Measurements from ENCODE around the gene ZDBF2. TPM values are rescaled to one million over a fixed set of nuclear protein-coding genes. Genes with fewer than 3 reads are reported as not detected.
"Not testable (repeated sequence)": the region's sequence is repeated elsewhere in the genome, so short reads cannot be mapped to it uniquely, and the experiment has no call there.

The ZDBF2 gene
- total RNA-seq, 2 donors from 2014 or later, result 3.9 to 6.0 TPM

DNA sequence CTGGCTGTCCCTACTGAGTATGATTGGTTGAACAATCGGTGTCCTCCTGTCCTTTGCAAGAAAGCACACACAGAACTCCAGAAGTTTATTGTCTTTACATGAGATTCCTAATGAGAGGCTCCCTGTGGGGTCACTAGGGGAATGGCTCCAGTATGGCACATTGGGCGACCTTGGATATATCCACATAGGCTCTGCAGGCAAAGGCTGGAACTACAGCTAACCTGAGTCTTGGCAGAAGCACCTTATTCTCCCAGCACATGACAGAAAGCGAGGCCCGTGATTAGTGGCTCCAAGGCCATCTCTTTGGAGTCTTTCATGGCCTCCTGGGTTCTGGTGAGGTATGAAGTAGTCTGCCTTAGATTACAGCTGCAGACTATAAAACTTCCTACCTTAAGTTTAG is 49.0 kb downstream of the ZDBF2 start:
- Mint-ChIP-seq H3K27me3 (no peaks in the 10 kb centered on the region), H3K27ac (no peak overlapping the region), H3K4me3 (no peak overlapping the region), H3K36me3 (peaks cover 5% of the 10 kb centered on the region), H3K4me1 (ENCODE audit: low read depth in 2 of 2) (no peaks in the 10 kb centered on the region), H3K9me3 (peaks cover 4% of the 10 kb centered on the region)
- ATAC-seq, result no peak
- DNase-seq (ENCODE audit: low spot score), result no peak

DNA sequence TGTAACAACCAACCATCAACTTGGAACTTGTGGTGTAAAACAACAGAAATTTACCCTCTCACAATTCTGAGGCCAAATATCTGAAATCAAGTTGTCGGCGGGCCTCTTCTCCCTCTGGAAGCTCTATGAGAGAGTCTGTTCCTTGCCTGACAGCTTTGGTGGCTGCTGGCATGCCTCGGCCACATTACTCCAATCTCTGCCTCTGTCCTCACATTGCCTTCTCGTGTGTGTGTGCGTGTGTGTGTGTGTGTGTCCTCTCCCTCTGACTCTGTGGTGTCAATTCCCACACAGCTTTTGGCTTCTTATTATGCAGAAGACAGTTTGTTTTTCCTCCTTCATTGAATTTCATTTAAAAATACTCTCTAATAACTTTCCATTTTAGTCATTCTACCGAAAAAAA is 50.4 kb downstream of the ZDBF2 start:
- DNase-seq (ENCODE audit: low spot score), result no peak
- no peak for ATAC-seq
- H3K4me3 Mint-ChIP-seq, result no peak overlapping the region
- H3K27me3 Mint-ChIP-seq, result no peaks in the 10 kb centered on the region
- no peaks in the 10 kb centered on the region for H3K4me1 Mint-ChIP-seq (ENCODE audit: low read depth in 2 of 2)
- no peaks in the 10 kb centered on the region for H3K36me3 Mint-ChIP-seq
- no peaks in the 10 kb centered on the region for H3K9me3 Mint-ChIP-seq
- H3K27ac Mint-ChIP-seq, result no peak overlapping the region

DNA sequence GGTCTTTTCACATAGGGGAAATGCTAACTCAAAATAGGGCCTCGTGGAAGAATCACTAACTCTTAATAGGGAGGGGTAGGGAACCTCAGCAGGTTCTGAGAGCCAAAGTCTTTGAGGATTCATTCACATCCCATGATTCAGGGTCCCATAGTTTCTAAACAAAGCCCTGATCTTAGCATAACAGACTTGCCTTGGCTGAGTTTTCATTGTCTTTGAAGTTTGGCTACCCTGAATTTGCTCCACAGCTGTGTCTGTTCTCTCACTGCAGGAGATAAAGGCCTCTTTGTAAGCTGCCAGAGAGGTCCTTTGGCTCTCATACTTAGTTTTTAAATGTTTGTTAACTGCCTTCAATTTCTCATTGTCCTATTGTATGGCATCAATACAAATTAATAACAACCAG is 54.5 kb downstream of the ZDBF2 start:
- DNase-seq (ENCODE audit: low spot score) (no peak), ATAC-seq (no peak)
- Mint-ChIP-seq H3K27me3 (no peaks in the 10 kb centered on the region), H3K4me1 (ENCODE audit: low read depth in 2 of 2) (no peaks in the 10 kb centered on the region), H3K27ac (no peak overlapping the region), H3K36me3 (no peaks in the 10 kb centered on the region), H3K9me3 (no peaks in the 10 kb centered on the region), H3K4me3 (no peak overlapping the region)

DNA sequence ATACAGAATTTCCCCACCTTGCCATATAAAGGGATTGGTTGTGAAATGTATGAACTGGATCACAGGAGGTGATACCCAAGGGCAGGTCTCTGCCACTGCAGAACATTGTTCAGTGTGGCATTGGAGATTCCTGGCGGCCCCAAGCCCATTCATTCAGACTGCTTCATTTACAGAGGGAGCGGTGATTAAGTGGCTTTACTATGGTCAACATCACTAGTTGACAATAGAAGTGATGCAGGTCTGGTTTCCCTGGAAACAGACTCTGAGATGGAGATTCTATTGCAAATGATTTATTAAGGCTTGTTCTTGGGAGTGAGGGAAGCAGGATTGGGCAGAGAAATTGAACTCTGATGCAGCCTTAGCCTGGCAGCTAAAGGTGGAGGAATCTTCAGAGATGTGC is 62.4 kb downstream of the ZDBF2 start:
- Mint-ChIP-seq H3K4me3 (no peak overlapping the region), H3K4me1 (ENCODE audit: low read depth in 2 of 2) (no peaks in the 10 kb centered on the region), H3K9me3 (no peaks in the 10 kb centered on the region), H3K27ac (no peak overlapping the region), H3K36me3 (no peaks in the 10 kb centered on the region), H3K27me3 (peaks cover 0 to 7% of the 10 kb centered on the region in 2 donors)
- ATAC-seq (no peak), DNase-seq (ENCODE audit: low spot score) (no peak)

DNA sequence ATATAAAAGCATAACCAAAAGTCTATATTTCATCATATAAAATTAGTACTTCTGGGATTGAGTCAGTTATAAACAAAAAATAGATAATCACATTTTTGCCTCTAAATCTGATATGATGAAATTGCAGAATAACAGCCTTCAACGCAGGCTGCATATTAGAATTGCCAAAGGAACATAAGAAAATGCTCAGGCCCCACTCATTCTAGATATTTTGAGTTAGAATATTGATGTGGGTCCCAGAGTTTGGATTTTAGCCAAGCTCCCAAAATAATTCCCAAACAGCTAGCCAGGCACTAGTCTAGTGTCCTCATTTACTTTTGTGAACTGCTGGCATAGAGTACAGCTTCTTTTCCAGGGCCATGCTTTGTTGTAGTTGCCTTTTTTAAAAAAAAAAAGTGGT is 63.5 kb downstream of the ZDBF2 start:
- ATAC-seq (no peak), DNase-seq (ENCODE audit: low spot score) (no peak)
- no peak overlapping the region for H3K4me3 Mint-ChIP-seq
- no peak overlapping the region for H3K27ac Mint-ChIP-seq
- H3K9me3 Mint-ChIP-seq, result no peaks in the 10 kb centered on the region
- no peaks in the 10 kb centered on the region for H3K4me1 Mint-ChIP-seq (ENCODE audit: low read depth in 2 of 2)
- H3K27me3 Mint-ChIP-seq, result peaks cover 0 to 7% of the 10 kb centered on the region in 2 donors
- H3K36me3 Mint-ChIP-seq, result no peaks in the 10 kb centered on the region

DNA sequence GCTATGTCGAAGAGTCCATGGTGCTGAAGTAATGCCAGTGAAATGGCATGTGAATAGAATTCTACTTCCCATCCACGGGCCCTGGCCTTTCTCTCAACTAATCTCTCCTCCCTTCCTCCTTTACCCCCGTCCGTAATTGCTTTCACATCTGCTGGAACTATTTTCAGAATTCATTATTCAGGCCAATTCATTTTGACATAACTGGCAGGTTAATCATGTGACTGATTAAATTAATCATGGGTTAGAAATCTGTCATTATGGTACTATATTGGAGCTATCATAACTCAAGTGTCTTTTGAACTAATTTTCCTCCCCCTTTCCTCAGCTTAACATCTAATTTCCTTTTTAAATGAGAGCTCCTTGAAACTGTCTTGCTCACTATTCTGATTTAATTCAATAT is 66.9 kb downstream of the ZDBF2 start:
- ATAC-seq, result no peak
- H3K27ac Mint-ChIP-seq, result no peak overlapping the region
- no peaks in the 10 kb centered on the region for H3K9me3 Mint-ChIP-seq
- no peak overlapping the region for H3K4me3 Mint-ChIP-seq
- H3K4me1 Mint-ChIP-seq (ENCODE audit: low read depth in 2 of 2), result no peaks in the 10 kb centered on the region
- H3K27me3 Mint-ChIP-seq, result peaks cover 0 to 7% of the 10 kb centered on the region in 2 donors
- no peaks in the 10 kb centered on the region for H3K36me3 Mint-ChIP-seq
- no peak for DNase-seq (ENCODE audit: low spot score)

DNA sequence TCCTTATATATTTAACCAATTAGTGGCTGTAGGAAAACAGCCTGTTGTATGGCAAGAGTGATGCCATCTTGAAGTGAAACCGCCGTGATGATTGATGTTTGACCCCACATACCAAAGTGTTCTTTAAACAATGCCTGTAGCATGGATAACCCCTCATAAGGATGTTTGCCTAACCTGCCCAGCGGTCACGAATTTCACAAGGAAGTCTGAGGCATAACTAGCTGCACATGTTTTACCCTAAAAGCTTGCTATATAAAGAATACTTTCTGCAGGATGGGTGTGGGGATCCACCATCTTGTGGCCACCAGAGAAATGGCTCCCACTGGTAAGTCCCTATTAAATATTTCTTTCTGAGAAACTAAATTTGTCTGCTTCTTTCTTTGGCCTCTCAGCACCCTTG is 68.7 kb downstream of the ZDBF2 start:
- H3K9me3 Mint-ChIP-seq, result no peaks in the 10 kb centered on the region

DNA sequence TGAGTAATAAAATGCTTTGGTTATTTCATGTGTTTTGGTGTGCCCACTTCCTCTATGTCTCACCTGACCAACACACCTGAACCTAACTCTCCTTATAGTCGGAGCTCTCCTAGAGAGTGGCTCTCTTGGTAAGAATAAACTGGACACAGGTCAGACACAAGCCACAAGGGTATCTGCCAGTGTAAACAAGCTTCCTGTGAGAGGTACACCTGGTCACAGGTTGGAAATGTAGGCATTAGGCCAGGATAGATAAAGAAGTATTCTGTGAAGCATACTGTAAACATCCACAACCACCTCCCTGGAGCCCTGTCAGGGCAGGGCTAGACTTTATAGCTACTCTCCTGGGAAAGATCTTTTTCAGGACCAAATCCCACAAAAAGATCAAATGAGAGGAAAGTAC is 69.4 kb downstream of the ZDBF2 start:
- H3K9me3 Mint-ChIP-seq, result no peaks in the 10 kb centered on the region
- no peak overlapping the region for H3K27ac Mint-ChIP-seq
- no peak for ATAC-seq
- H3K4me1 Mint-ChIP-seq (ENCODE audit: low read depth in 2 of 2), result no peaks in the 10 kb centered on the region
- H3K4me3 Mint-ChIP-seq, result no peak overlapping the region
- DNase-seq (ENCODE audit: low spot score), result no peak
- H3K36me3 Mint-ChIP-seq, result no peaks in the 10 kb centered on the region
- H3K27me3 Mint-ChIP-seq, result peaks cover 0 to 3% of the 10 kb centered on the region in 2 donors

More for the DNA sequence above, 68.7 kb downstream of the ZDBF2 start:
- Mint-ChIP-seq H3K36me3 (no peaks in the 10 kb centered on the region), H3K27me3 (peaks cover 0 to 7% of the 10 kb centered on the region in 2 donors), H3K27ac (no peak overlapping the region), H3K4me3 (no peak overlapping the region), H3K4me1 (ENCODE audit: low read depth in 2 of 2) (no peaks in the 10 kb centered on the region)
- no peak for ATAC-seq
- DNase-seq (ENCODE audit: low spot score), result no peak

DNA sequence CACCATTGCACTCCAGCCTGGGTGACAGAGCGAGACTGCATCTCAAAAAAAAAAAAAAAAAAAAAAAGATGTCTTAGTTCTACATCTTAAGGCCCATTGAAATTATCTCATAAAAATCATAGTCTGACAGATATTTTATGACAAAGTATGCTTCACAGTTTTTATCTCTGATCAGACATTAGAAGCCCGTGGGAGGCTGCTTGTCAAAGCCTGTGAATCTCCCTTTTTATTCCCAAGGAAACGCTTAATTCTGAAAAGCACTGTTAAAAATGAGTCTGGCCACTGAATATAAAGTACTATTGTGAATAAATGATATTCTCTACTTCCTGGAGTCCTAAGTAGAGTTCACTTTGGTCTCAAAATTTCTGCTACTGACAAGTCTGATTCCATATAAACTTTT is 71.1 kb downstream of the ZDBF2 start:
- no peaks in the 10 kb centered on the region for H3K4me1 Mint-ChIP-seq (ENCODE audit: low read depth in 2 of 2)
- DNase-seq (ENCODE audit: low spot score) (no peak), ATAC-seq (no peak)
- peaks cover 3% of the 10 kb centered on the region for H3K9me3 Mint-ChIP-seq
- H3K4me3 Mint-ChIP-seq, result no peak overlapping the region
- no peaks in the 10 kb centered on the region for H3K36me3 Mint-ChIP-seq
- no peak overlapping the region for H3K27ac Mint-ChIP-seq
- no peaks in the 10 kb centered on the region for H3K27me3 Mint-ChIP-seq

DNA sequence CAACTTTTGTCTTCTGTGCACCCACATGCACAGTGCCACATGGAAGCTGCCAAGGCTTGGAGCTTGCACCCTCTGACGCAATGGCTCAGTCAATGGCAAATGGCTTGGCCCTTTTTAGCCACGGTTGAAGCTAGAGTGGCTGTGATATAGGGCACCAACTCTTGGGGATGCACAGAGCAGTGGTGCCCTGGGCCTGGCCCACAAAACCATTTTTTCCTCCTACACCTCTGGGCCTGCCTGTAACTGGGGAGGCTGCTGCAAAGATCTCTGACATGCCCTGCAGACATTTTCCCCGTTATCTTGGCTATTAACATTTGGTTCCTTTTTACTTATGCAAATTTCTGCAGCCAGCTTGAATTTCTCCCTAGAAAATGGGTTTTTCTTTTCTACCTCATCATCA is 74.9 kb downstream of the ZDBF2 start:
- Mint-ChIP-seq H3K4me3 (no peak overlapping the region), H3K36me3 (no peaks in the 10 kb centered on the region), H3K27me3 (no peaks in the 10 kb centered on the region), H3K9me3 (peaks cover 3% of the 10 kb centered on the region), H3K4me1 (ENCODE audit: low read depth in 2 of 2) (no peaks in the 10 kb centered on the region), H3K27ac (no peak overlapping the region)
- DNase-seq (ENCODE audit: low spot score), result no peak
- ATAC-seq, result no peak

DNA sequence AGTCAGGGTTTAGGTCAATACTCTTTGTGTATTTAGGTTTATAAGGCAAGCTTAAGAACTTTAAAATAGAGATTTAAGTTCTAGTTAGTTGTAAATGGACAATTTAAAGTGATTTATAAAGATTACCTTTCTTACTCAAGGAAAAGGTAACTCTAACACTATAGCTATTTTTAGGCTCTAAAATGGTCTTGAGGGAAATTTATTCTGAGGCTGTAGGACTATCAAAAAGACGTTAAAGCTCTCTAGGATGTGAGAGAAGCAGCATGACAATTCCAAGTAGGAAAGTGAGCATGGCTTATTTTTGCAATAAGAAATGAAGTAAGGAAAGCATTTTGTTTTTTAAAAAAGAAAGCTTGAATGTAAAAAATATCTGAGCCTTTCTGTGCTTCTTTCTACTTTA is 78.1 kb downstream of the ZDBF2 start:
- H3K27ac Mint-ChIP-seq, result no peak overlapping the region
- no peak for ATAC-seq
- no peak for DNase-seq (ENCODE audit: low spot score)
- H3K4me3 Mint-ChIP-seq, result no peak overlapping the region
- peaks cover 3% of the 10 kb centered on the region for H3K9me3 Mint-ChIP-seq
- H3K4me1 Mint-ChIP-seq (ENCODE audit: low read depth in 2 of 2), result no peaks in the 10 kb centered on the region
- no peaks in the 10 kb centered on the region for H3K36me3 Mint-ChIP-seq
- H3K27me3 Mint-ChIP-seq, result no peaks in the 10 kb centered on the region

DNA sequence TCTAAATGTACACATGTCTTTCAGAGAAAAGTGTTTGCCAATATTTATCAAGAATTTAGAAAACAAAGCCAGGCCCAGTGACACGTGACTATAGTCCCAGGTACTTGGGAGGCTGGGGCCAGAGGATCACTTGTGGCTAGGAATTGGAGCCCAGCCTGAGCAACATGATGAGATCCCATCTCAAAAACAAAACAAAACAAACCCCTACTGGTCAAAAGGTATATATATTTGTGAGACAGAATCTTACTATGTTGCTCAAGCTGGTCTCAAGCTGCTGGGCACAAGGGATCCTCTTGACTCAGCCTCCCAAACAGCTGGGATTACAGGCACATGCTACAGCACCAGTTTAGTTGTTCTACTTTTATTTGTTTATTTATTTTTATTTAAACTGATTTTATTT is 79.2 kb downstream of the ZDBF2 start:
- H3K36me3 Mint-ChIP-seq, result no peaks in the 10 kb centered on the region
- H3K9me3 Mint-ChIP-seq, result peaks cover 3% of the 10 kb centered on the region
- H3K27ac Mint-ChIP-seq, result no peak overlapping the region
- no peaks in the 10 kb centered on the region for H3K4me1 Mint-ChIP-seq (ENCODE audit: low read depth in 2 of 2)
- ATAC-seq (no peak), DNase-seq (ENCODE audit: low spot score) (no peak)
- no peak overlapping the region for H3K4me3 Mint-ChIP-seq
- no peaks in the 10 kb centered on the region for H3K27me3 Mint-ChIP-seq

DNA sequence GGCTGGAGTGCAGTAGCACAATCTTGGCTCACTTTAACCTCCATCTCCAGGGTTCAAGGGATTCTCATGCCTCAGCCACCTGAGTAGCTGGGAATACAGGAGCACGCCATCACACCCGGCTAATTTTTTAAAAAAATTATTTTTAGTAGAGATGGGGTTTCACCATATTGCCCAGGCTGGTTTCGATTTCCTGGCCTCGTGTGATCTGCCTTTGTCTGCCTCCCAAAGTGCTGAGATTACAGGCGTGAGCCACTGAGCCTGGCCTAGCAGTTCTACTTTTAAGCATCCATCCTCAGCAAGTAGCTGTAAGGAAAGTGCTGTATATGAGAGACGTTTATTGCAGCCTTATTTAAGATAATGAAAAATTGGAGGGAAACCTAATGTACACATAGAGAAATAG is 79.7 kb downstream of the ZDBF2 start:
- ATAC-seq (no peak), DNase-seq (ENCODE audit: low spot score) (no peak)
- Mint-ChIP-seq H3K36me3 (no peaks in the 10 kb centered on the region), H3K27ac (no peak overlapping the region), H3K27me3 (no peaks in the 10 kb centered on the region), H3K9me3 (peaks cover 3% of the 10 kb centered on the region), H3K4me3 (no peak overlapping the region), H3K4me1 (ENCODE audit: low read depth in 2 of 2) (no peaks in the 10 kb centered on the region)

DNA sequence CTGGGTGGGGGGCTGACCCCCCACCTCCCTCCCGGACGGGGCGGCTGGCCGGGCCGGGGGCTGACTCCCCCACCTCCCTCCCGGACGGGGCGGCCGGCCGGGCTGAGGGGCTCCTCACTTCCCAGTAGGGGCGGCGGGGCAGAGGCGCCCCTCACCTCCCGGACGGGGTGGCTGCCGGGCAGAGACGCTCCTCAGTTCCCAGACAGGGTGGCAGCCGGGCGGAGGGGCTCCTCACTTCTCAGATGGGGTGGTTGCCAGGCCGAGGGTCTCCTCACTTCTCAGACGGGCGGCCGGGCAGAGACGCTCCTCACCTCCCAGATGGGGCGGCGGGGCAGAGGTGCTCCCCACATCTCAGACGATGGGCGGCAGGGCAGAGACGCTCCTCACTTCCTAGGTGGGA is 82.4 kb downstream of the ZDBF2 start:
- not testable (repeated sequence) for H3K9me3 Mint-ChIP-seq; H3K36me3 Mint-ChIP-seq; H3K4me3 Mint-ChIP-seq; H3K27ac Mint-ChIP-seq; ATAC-seq; DNase-seq (ENCODE audit: low spot score); H3K27me3 Mint-ChIP-seq; H3K4me1 Mint-ChIP-seq (ENCODE audit: low read depth in 2 of 2)

DNA sequence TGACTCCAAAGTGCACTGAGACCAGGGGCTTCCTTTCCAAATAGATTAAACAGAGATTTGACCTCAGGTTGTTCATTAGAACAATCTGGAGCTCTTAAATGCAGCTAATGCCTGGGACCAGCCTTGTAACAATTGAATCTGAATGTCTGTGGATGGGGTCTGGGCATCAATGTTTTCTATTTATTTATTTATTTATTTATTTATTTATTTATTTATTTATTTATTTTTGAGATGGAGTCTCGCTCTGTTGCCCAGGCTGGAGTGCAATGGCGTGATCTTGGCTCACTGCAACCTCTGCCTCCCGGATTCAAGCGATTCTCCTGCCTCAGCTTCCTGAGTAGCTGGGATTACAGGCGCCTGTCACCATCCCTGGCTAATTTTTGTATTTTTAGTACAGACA is 86.4 kb downstream of the ZDBF2 start:
- not testable (repeated sequence) for H3K4me1 Mint-ChIP-seq (ENCODE audit: low read depth in 2 of 2); ATAC-seq; DNase-seq (ENCODE audit: low spot score); H3K36me3 Mint-ChIP-seq; H3K27me3 Mint-ChIP-seq; H3K4me3 Mint-ChIP-seq; H3K27ac Mint-ChIP-seq; H3K9me3 Mint-ChIP-seq

Measured in natural killer cell treated with Interleukin-12 subunit alpha and Interleukin-12 subunit beta and Interleukin-15 and Interleukin-18, amount 100 ng/mL, for 72 hours (primary cell).